ENCODE measurements around the gene FAM50A.

FAM50A gene

GRCh38 chrX:154467556-154467955 lies 23.6 kb downstream of the FAM50A start:
- no peak for TF ChIP-seq REST (IDR thresholded peaks at IDR 0.05; ENCODE audit: insufficient read depth in 1 of 2, low read depth in 2 of 2, low read length in 2 of 2)
- no peak for TF ChIP-seq POLR2AphosphoS5 (IDR thresholded peaks at IDR 0.05; ENCODE audit: low read depth, low read length)
- TF ChIP-seq TAF1 (IDR thresholded peaks at IDR 0.05; ENCODE audit: borderline replicate concordance, insufficient read depth, low read length) = no peak
- no peak for TF ChIP-seq FOXP2 (optimal IDR thresholded peaks at IDR 0.05; ENCODE audit: borderline replicate concordance, extremely low read depth, extremely low read length, insufficient read depth)
- TF ChIP-seq SIN3A (IDR thresholded peaks at IDR 0.05; ENCODE audit: borderline replicate concordance, insufficient read depth, low read length) = no peak

- TF ChIP-seq SIN3A (IDR thresholded peaks at IDR 0.05; ENCODE audit: borderline replicate concordance, insufficient read depth, low read length) (no peak), POLR2AphosphoS5 (IDR thresholded peaks at IDR 0.05; ENCODE audit: low read depth, low read length) (no peak), REST (IDR thresholded peaks at IDR 0.05; ENCODE audit: insufficient read depth in 1 of 2, low read depth in 2 of 2, low read length in 2 of 2) (no peak), FOXP2 (optimal IDR thresholded peaks at IDR 0.05; ENCODE audit: borderline replicate concordance, extremely low read depth, extremely low read length, insufficient read depth) (no peak), TAF1 (IDR thresholded peaks at IDR 0.05; ENCODE audit: borderline replicate concordance, insufficient read depth, low read length) (no peak)
Measured at GRCh38 chrX:154468217-154468616, 24.3 kb downstream of the FAM50A start.

- no peak for TF ChIP-seq SIN3A (IDR thresholded peaks at IDR 0.05; ENCODE audit: borderline replicate concordance, insufficient read depth, low read length)
- no peak for TF ChIP-seq FOXP2 (optimal IDR thresholded peaks at IDR 0.05; ENCODE audit: borderline replicate concordance, extremely low read depth, extremely low read length, insufficient read depth)
- TF ChIP-seq REST (IDR thresholded peaks at IDR 0.05; ENCODE audit: insufficient read depth in 1 of 2, low read depth in 2 of 2, low read length in 2 of 2) = no peak
- no peak for TF ChIP-seq TAF1 (IDR thresholded peaks at IDR 0.05; ENCODE audit: borderline replicate concordance, insufficient read depth, low read length)
- TF ChIP-seq POLR2AphosphoS5 (IDR thresholded peaks at IDR 0.05; ENCODE audit: low read depth, low read length) = no peak
Measured at GRCh38 chrX:154469114-154469513, 25.2 kb downstream of the FAM50A start.

GRCh38 chrX:154469880-154470279 lies 25.9 kb downstream of the FAM50A start:
- TF ChIP-seq TAF1 (IDR thresholded peaks at IDR 0.05; ENCODE audit: borderline replicate concordance, insufficient read depth, low read length) (no peak), REST (IDR thresholded peaks at IDR 0.05; ENCODE audit: insufficient read depth in 1 of 2, low read depth in 2 of 2, low read length in 2 of 2) (no peak), POLR2AphosphoS5 (IDR thresholded peaks at IDR 0.05; ENCODE audit: low read depth, low read length) (no peak), SIN3A (IDR thresholded peaks at IDR 0.05; ENCODE audit: borderline replicate concordance, insufficient read depth, low read length) (no peak), FOXP2 (optimal IDR thresholded peaks at IDR 0.05; ENCODE audit: borderline replicate concordance, extremely low read depth, extremely low read length, insufficient read depth) (no peak)

- TF ChIP-seq TAF1 (IDR thresholded peaks at IDR 0.05; ENCODE audit: borderline replicate concordance, insufficient read depth, low read length) = no peak
- no peak for TF ChIP-seq POLR2AphosphoS5 (IDR thresholded peaks at IDR 0.05; ENCODE audit: low read depth, low read length)
- TF ChIP-seq FOXP2 (optimal IDR thresholded peaks at IDR 0.05; ENCODE audit: borderline replicate concordance, extremely low read depth, extremely low read length, insufficient read depth) = no peak
- no peak for TF ChIP-seq SIN3A (IDR thresholded peaks at IDR 0.05; ENCODE audit: borderline replicate concordance, insufficient read depth, low read length)
- no peak for TF ChIP-seq REST (IDR thresholded peaks at IDR 0.05; ENCODE audit: insufficient read depth in 1 of 2, low read depth in 2 of 2, low read length in 2 of 2)
Measured at GRCh38 chrX:154470434-154470833, 26.5 kb downstream of the FAM50A start.
